NCI-H1417 (cell line): Measurements from ENCODE around the gene PRDM2.
"Not testable (repeated sequence)": the region's sequence is repeated elsewhere in the genome, so short reads cannot be mapped to it uniquely, and the experiment has no call there.

Experiments used
- DNase-seq, 3 experiments: peaks; one replicate each; lab custom pipeline; 2025; lab: John Stamatoyannopoulos, UW

The PRDM2 gene, protein sequence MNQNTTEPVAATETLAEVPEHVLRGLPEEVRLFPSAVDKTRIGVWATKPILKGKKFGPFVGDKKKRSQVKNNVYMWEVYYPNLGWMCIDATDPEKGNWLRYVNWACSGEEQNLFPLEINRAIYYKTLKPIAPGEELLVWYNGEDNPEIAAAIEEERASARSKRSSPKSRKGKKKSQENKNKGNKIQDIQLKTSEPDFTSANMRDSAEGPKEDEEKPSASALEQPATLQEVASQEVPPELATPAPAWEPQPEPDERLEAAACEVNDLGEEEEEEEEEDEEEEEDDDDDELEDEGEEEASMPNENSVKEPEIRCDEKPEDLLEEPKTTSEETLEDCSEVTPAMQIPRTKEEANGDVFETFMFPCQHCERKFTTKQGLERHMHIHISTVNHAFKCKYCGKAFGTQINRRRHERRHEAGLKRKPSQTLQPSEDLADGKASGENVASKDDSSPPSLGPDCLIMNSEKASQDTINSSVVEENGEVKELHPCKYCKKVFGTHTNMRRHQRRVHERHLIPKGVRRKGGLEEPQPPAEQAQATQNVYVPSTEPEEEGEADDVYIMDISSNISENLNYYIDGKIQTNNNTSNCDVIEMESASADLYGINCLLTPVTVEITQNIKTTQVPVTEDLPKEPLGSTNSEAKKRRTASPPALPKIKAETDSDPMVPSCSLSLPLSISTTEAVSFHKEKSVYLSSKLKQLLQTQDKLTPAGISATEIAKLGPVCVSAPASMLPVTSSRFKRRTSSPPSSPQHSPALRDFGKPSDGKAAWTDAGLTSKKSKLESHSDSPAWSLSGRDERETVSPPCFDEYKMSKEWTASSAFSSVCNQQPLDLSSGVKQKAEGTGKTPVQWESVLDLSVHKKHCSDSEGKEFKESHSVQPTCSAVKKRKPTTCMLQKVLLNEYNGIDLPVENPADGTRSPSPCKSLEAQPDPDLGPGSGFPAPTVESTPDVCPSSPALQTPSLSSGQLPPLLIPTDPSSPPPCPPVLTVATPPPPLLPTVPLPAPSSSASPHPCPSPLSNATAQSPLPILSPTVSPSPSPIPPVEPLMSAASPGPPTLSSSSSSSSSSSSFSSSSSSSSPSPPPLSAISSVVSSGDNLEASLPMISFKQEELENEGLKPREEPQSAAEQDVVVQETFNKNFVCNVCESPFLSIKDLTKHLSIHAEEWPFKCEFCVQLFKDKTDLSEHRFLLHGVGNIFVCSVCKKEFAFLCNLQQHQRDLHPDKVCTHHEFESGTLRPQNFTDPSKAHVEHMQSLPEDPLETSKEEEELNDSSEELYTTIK (N-terminal part only)

GRCh38 chr1:13699936-13700520, at the start of gene PRDM2:
TSS of gene PRDM2 (plus strand) at chr1:13700188. CDS start at chr1:13715606, 15,418 bp downstream.
- DNase-seq, result peak in 2 of 3 experiments; percentile 1 to 64

GRCh38 chr1:13651279-13651678, 48.7 kb upstream of the PRDM2 start:
- DNase-seq, result no peak

- DNase-seq, result no peak
Observed at GRCh38 chr1:13652238-13652637, 47.8 kb upstream of the PRDM2 start.

DNA sequence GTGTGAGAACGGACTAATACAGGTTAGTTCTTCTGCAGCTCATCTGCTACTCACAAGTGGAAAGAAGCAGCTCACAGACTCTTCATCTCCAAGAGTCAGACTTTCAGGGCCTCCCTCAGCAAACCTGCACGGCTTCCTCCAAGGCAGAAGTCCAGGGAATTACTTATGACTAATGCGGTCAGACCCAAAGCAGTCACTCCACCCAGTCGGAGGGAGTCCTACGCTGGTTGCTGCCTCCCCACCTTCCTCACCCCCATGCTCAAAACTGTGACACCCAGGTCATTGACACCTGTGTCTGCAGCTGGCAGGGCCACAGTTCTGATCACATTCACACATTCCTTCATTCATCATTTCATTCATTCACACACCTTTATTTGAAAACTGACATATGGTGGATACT, 38.4 kb upstream of the PRDM2 start:
- no peak for DNase-seq

DNA sequence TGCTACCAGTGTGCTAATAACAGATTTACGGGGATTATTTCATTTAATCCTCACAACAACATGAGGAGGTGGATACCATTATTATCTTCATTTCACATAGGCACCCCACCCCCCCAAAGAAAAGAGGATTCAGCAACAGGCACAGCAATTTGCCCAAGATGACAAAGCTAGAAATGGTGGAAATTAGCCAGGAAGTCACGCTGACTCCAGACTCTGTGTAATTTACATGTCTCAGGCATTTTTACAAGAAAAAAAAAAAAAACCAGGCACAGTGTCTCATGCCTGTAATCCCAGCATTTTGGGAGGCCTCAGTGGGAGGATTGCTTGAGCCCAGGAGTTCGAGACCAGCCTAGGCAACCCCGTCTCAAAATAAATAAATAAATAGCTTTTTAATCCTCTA, 37.5 kb upstream of the PRDM2 start:
- no peak for DNase-seq

DNA sequence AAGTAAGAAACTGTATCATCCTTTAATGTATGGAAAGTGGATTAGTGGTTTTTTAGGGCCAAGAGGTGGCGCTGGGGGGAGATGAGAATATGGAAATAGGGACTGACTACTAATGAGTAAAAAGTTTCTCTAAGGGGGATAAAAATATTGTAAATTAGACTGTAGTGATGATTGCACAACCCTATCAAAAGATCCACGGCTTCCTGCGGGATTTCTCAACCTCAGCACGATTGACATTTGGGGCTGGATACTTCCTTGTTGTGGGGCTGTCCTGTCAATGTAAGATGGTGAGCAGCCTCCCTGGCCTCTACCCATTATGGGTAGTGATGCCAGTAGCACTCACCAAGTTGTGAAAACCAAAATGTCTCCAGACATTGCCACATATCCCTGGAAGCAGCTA, 36.0 kb upstream of the PRDM2 start:
- DNase-seq, result no peak

- DNase-seq, result no peak
Observed at GRCh38 chr1:13664451-13664850, 35.5 kb upstream of the PRDM2 start.

GRCh38 chr1:13666317-13666716, 33.7 kb upstream of the PRDM2 start:
- no peak for DNase-seq

DNA sequence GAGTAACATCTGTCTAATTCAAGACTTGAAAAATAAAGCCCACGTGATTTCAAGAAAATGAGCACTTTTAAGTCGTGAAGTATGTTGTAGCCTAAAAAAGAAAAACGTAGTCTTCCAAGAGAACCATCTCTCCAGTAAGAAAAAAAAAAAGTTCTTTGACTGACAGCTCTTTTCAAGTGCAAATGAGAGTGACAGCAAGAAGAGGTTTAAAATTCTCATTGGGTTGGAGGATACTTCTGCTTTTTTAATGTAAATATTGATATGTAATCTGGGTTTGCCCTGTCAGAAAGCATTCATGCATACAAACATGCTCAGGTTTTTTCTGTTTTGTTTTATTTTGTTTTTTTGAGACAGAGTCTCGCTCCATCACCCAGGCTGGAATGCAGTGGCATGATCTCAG, 32.3 kb upstream of the PRDM2 start:
- no peak for DNase-seq

GRCh38 chr1:13674377-13674776, 25.6 kb upstream of the PRDM2 start:
- DNase-seq, result no peak

GRCh38 chr1:13675151-13675651, 24.8 kb upstream of the PRDM2 start:
- DNase-seq, result no peak

GRCh38 chr1:13677896-13678295, 22.1 kb upstream of the PRDM2 start:
- no peak for DNase-seq

- DNase-seq, result no peak
Observed at GRCh38 chr1:13679651-13680050, 20.3 kb upstream of the PRDM2 start.

DNA sequence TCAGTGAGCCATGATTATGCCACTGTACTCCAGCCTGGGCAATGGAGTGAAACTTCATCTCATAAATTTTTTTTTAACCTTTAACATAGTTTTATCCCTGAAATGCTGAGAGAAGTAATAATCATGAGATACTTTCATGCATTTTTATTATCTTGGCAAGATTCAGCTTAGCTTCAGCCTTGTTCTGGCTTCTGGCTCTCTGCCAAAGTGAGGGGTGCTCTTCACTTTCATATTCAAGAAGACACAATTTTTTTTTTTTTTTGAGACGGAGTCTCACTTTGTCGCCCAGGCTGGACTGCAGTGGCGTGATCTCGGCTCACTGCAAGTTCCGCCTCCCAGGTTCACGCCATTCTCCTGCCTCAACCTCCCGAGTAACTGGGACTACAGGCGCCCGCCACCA, 19.4 kb upstream of the PRDM2 start:
- DNase-seq, result not testable (repeated sequence)

DNA sequence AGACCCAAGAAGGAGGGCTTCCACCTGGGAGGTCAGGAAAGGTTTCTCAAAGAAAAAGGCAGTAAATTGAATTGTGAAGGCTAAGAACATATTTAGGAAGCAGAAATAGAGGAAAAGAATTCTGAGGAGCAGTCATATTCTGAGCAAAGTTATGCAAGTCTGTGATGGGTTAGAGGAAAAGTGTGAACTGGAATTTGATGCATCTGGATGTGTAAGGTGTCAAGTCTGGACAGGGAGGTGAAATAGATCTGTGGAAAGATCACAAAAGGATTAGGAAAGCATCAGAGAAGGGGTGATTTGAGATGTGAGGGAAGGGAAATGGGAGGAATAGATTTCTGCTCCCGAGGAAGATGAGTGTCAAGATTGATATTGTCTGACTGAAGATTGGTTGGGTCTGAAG, 18.1 kb upstream of the PRDM2 start:
- DNase-seq, result no peak

- DNase-seq, result no peak
Observed at GRCh38 chr1:13682444-13682843, 17.5 kb upstream of the PRDM2 start.

GRCh38 chr1:13683206-13683605, 16.8 kb upstream of the PRDM2 start:
- DNase-seq, result no peak

DNA sequence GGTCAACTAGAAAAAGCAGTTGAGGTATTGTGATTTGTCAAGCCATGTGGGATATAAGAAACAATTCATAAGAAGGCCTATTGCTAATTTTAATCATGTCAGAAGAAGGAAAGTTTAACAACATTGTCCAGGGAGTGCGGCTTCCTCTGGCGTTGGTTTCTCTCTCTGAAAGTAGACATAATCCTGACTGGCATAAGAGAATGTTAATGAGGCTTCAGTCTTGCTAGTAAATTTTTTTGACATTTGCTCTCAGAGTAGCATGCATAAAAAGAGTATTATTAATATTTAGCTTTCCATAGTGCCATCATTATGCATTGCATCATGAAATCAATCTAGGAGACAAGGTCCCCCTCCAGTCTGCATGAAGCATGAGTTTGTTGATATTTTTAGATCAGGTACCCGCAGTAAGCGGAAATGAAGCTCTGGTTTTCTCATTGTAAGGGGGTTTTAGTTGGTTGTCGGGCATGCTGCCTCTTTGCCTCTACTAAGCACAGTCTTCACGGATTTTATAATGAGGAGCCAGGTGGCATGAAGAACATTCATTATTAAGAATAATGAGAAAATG, 12.8 kb upstream of the PRDM2 start:
- no peak for DNase-seq

DNA sequence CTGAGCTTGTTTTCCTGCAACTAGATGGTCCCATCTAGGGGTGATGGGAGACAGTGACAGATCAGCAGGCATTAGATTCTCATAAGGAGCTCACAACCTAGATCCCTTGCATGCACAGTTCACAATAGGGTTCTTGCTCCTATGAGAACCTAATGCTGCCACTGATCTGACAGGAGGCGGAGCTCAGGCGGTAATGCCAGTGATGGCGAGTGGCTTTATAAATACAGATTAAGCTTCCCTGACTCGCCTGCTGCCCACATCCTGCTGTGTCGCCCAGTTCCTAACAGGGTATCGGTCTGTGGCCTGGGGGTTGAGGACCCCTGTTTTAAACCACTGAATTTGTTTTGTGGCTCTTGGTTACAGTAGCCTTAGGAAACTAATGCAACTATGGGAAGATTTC, 6.9 kb upstream of the PRDM2 start:
- not testable (repeated sequence) for DNase-seq

DNA sequence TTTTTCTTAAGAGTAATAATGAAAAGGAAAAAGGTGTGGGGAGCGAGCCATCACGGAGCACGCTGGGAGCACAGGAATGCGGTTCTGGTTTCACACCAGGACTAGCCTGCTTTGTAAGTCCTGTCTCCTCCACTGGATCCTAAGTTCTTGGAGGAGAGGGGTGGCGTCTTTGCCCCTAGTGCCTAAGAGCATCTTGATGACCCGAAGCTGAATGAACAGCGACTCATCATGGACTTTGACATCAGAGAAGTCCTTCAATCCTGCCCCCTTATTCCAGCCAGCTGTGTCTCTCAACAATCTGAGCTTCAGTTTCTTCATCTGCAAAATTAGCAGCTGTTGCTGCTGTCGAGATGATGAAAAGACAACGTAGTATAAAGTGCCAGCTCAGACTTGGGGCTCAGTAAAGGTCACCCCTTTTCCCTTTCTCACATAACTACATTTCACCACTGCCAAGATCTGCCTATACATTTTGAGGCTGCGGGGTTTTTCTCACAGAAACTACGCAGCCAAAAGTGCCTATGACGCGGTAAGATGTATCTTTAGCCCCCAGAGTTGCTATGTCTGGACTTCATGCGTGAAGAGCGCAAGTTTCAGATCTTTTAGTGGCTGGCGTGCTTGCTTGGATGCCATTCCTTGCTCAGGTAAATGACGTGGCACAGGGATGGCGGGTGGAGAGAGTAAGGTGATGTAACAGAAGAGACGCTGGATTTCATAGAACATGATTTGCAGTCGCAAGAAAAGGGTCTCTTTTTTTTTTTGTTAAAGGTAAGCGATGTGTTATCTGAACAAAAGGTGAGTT, 4.9 kb upstream of the PRDM2 start:
- no peak for DNase-seq

DNA sequence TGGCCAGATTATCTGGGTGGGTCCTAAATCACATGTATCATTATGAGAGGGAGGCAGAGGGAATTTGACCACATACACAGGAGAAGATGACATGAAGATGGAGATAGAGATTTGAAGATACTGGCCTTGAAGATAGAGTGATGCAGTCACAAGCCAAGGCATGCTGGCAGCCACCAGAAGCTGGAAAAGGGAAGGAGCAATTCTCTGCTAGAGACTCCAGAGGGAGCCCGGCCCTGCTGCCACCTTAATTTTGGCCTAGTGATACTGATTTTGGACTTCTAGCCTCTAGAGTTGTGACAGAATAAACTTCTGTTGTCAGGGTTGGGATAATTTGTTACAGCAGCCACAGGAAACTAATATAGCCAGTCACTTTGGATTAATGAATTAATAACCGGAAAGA, 2.2 kb upstream of the PRDM2 start:
- no peak for DNase-seq
